Mesodermal cell (in vitro differentiated cells): ENCODE results near the gene DNAH14. TPM values are rescaled to one million over a fixed set of nuclear protein-coding genes. Genes with fewer than 3 reads are reported as not detected.
"Not testable (repeated sequence)": the region's sequence is repeated elsewhere in the genome, so short reads cannot be mapped to it uniquely, and the experiment has no call there.

Source experiments
- H3K27ac ChIP-seq: 2 replicates; pipeline ENCODE4 v1.7.0; 2013; ENCODE audit warnings: mild to moderate bottlenecking, low read depth, low read length, moderate library complexity; ENCODE audit not compliant: severe bottlenecking
- H3K36me3 ChIP-seq: 2 replicates; pipeline ENCODE4 v1.7.1; 2013; ENCODE audit warnings: mild to moderate bottlenecking, low read length, moderate library complexity; ENCODE audit not compliant: control insufficient read depth, insufficient read depth
- H3K4me1 ChIP-seq: one replicate; pipeline ENCODE4 v1.7.1; 2013; ENCODE audit warnings: mild to moderate bottlenecking, low read length; ENCODE audit not compliant: insufficient read depth, control insufficient read depth, poor library complexity, severe bottlenecking
- H3K4me3 ChIP-seq: 2 replicates; pipeline ENCODE4 v1.7.0; 2013; ENCODE audit warnings: low read length, control low read depth, mild to moderate bottlenecking; ENCODE audit not compliant: insufficient read depth, poor library complexity, severe bottlenecking; ENCODE audit errors: extremely low read depth
- H3K9me3 ChIP-seq: 2 replicates; pipeline ENCODE4 v1.7.1; 2013; ENCODE audit warnings: mild to moderate bottlenecking, low read length, moderate library complexity; ENCODE audit not compliant: control insufficient read depth
- WGBS, 2 experiments: methylation state at CpG; one replicate each; pipeline ENCODE4 v1.1.5; 2013; ENCODE audit warnings: missing lambda C conversion rate in 2 of 2; ENCODE audit not compliant: insufficient coverage in 2 of 2; 5-methylcytosine and 5-hydroxymethylcytosine counted together
- polyA plus RNA-seq, 2 experiments: library from polyadenylated mRNA; stranded (reverse); fragments of 50-300 nt; gene quantifications; one replicate each; pipeline ENCODE4 v1.2.3, GENCODE V29; 2013

DNAH14 gene
- polyA plus RNA-seq (2013, experiment 1 of 2) = 33.0 TPM
- 43.3 TPM for polyA plus RNA-seq (2013, experiment 2 of 2)

- peak within 1 kb of the TSS; percentile 62 for H3K4me3 ChIP-seq
- no peaks in the 10 kb centered on the region for H3K4me1 ChIP-seq
- peaks cover 4% of the 10 kb centered on the region for H3K36me3 ChIP-seq
- no peak within 1 kb of the TSS for H3K27ac ChIP-seq
- WGBS, 2 experiments = 1 to 2% methylated on average over 37 to 53 of the region's 75 CpGs
- H3K9me3 ChIP-seq = peaks cover 30% of the 10 kb centered on the region
These were observed at the start of gene DNAH14 for GRCh38 chr1:224929335-224930237. Gene DNAH14, plus strand, starts transcription at chr1:224929675. Its CDS starts 23,028 bp downstream, at chr1:224952703.

GRCh38 chr1:224880593-224881307 lies 48.7 kb upstream of the DNAH14 start:
- Histone ChIP-seq H3K9me3 (peaks cover 9% of the 10 kb centered on the region), H3K36me3 (no peaks in the 10 kb centered on the region), H3K4me1 (peaks cover 47% of the 10 kb centered on the region), H3K4me3 (no peak overlapping the region), H3K27ac (peak overlapping the region; percentile 73)
- 43 to 51% methylated on average over 4 to 6 of the region's 8 CpGs for WGBS, 2 experiments

GRCh38 chr1:224881308-224881692 lies 48.2 kb upstream of the DNAH14 start:
- H3K36me3 ChIP-seq, H3K4me3 ChIP-seq: not testable (repeated sequence)
- peaks cover 47% of the 10 kb centered on the region for H3K4me1 ChIP-seq
- peak overlapping the region; percentile 73 for H3K27ac ChIP-seq
- WGBS, 2 experiments = 83 to 97% methylated on average over 4 to 5 of the region's 5 CpGs
- H3K9me3 ChIP-seq = peaks cover 14% of the 10 kb centered on the region

GRCh38 chr1:224881762-224882211 lies 47.7 kb upstream of the DNAH14 start:
- peaks cover 47% of the 10 kb centered on the region for H3K4me1 ChIP-seq
- peak overlapping the region; percentile 51 for H3K27ac ChIP-seq
- H3K36me3 ChIP-seq = no peaks in the 10 kb centered on the region
- H3K4me3 ChIP-seq = no peak overlapping the region
- peaks cover 14% of the 10 kb centered on the region for H3K9me3 ChIP-seq

GRCh38 chr1:224882264-224882663 lies 47.2 kb upstream of the DNAH14 start:
- peaks cover 47% of the 10 kb centered on the region for H3K4me1 ChIP-seq
- H3K9me3 ChIP-seq = peaks cover 14% of the 10 kb centered on the region
- H3K36me3 ChIP-seq = no peaks in the 10 kb centered on the region
- peak overlapping the region; percentile 51 for H3K27ac ChIP-seq
- no peak overlapping the region for H3K4me3 ChIP-seq
- 60 to 67% methylated on average over 1 of the region's 4 CpGs for WGBS, 2 experiments

- WGBS, 2 experiments = 76 to 91% methylated on average over 1 to 2 of the region's 2 CpGs
These were observed 46.4 kb upstream of the DNAH14 start for GRCh38 chr1:224883091-224883490.

GRCh38 chr1:224884361-224884801 lies 45.1 kb upstream of the DNAH14 start:
- H3K4me3 ChIP-seq = no peak overlapping the region
- H3K9me3 ChIP-seq = peaks cover 14% of the 10 kb centered on the region
- H3K27ac ChIP-seq = peak overlapping the region; percentile 60
- no peaks in the 10 kb centered on the region for H3K36me3 ChIP-seq
- H3K4me1 ChIP-seq = peaks cover 47% of the 10 kb centered on the region
- WGBS, 2 experiments = 29 to 40% methylated on average over 1 of the region's 1 CpG

More at GRCh38 chr1:224883091-224883490, 46.4 kb upstream of the DNAH14 start:
- Histone ChIP-seq H3K36me3 (no peaks in the 10 kb centered on the region), H3K9me3 (peaks cover 14% of the 10 kb centered on the region), H3K27ac (peak overlapping the region; percentile 60), H3K4me1 (peaks cover 47% of the 10 kb centered on the region), H3K4me3 (no peak overlapping the region)

- 100% methylated on average over 1 of the region's 2 CpGs for WGBS, 2 experiments
- peaks cover 14% of the 10 kb centered on the region for H3K9me3 ChIP-seq
These were observed 44.1 kb upstream of the DNAH14 start for GRCh38 chr1:224885376-224885775.

GRCh38 chr1:224894915-224895314 lies 34.6 kb upstream of the DNAH14 start:
- WGBS, 2 experiments = 10 to 24% methylated on average over 2 of the region's 3 CpGs
- no peak overlapping the region for H3K27ac ChIP-seq
- H3K36me3 ChIP-seq = no peaks in the 10 kb centered on the region
- H3K4me3 ChIP-seq = no peak overlapping the region
- no peaks in the 10 kb centered on the region for H3K4me1 ChIP-seq
- peaks cover 8% of the 10 kb centered on the region for H3K9me3 ChIP-seq

More at GRCh38 chr1:224885376-224885775, 44.1 kb upstream of the DNAH14 start:
- H3K4me1 ChIP-seq = peaks cover 40% of the 10 kb centered on the region
- not testable (repeated sequence) for H3K4me3 ChIP-seq, H3K36me3 ChIP-seq, H3K27ac ChIP-seq

GRCh38 chr1:224896130-224896781 lies 33.2 kb upstream of the DNAH14 start:
- H3K27ac ChIP-seq = no peak overlapping the region
- H3K4me1 ChIP-seq = no peaks in the 10 kb centered on the region
- H3K36me3 ChIP-seq = no peaks in the 10 kb centered on the region
- 88 to 97% methylated on average over 4 to 5 of the region's 5 CpGs for WGBS, 2 experiments
- H3K9me3 ChIP-seq = peaks cover 8% of the 10 kb centered on the region
- no peak overlapping the region for H3K4me3 ChIP-seq
